ENCODE data around the gene EXOC1. TPM values are rescaled to one million over a fixed set of nuclear protein-coding genes. Genes with fewer than 3 reads are reported as not detected.

Gene EXOC1
- total RNA-seq, 4 donors from 2014 or later = 52.3 to 75.4 (median 61.3) TPM

GRCh38 chr4:55820279-55820678 lies 33.2 kb upstream of the EXOC1 start:
- TF ChIP-seq CTCF (IDR thresholded peaks at IDR 0.05; ENCODE audit: low read depth) = no peak

- no peak for TF ChIP-seq CTCF (IDR thresholded peaks at IDR 0.05; ENCODE audit: low read depth)
Measured at GRCh38 chr4:55822329-55822728, 31.1 kb upstream of the EXOC1 start.

GRCh38 chr4:55824865-55825264 lies 28.6 kb upstream of the EXOC1 start:
- no peak for TF ChIP-seq CTCF (IDR thresholded peaks at IDR 0.05; ENCODE audit: low read depth)

- no peak for TF ChIP-seq CTCF (IDR thresholded peaks at IDR 0.05; ENCODE audit: low read depth)
Measured at GRCh38 chr4:55826986-55827385, 26.5 kb upstream of the EXOC1 start.

- TF ChIP-seq CTCF (IDR thresholded peaks at IDR 0.05; ENCODE audit: low read depth) = no peak
Measured at GRCh38 chr4:55827582-55827981, 25.9 kb upstream of the EXOC1 start.

GRCh38 chr4:55830048-55830447 lies 23.4 kb upstream of the EXOC1 start:
- TF ChIP-seq CTCF (IDR thresholded peaks at IDR 0.05; ENCODE audit: low read depth) = no peak

GRCh38 chr4:55830716-55831115 lies 22.7 kb upstream of the EXOC1 start:
- TF ChIP-seq CTCF (IDR thresholded peaks at IDR 0.05; ENCODE audit: low read depth) = no peak
